ENCODE results near the gene CREB3L2. TPM values are rescaled to one million over a fixed set of nuclear protein-coding genes. Genes with fewer than 3 reads are reported as not detected.
A peak's percentile ranks its signal among the peaks of the same experiment; 100 is the strongest.

The CREB3L2 gene
- polyA plus RNA-seq, 3 donors: 6.9 to 12.9 (median 11.9) TPM

DNA sequence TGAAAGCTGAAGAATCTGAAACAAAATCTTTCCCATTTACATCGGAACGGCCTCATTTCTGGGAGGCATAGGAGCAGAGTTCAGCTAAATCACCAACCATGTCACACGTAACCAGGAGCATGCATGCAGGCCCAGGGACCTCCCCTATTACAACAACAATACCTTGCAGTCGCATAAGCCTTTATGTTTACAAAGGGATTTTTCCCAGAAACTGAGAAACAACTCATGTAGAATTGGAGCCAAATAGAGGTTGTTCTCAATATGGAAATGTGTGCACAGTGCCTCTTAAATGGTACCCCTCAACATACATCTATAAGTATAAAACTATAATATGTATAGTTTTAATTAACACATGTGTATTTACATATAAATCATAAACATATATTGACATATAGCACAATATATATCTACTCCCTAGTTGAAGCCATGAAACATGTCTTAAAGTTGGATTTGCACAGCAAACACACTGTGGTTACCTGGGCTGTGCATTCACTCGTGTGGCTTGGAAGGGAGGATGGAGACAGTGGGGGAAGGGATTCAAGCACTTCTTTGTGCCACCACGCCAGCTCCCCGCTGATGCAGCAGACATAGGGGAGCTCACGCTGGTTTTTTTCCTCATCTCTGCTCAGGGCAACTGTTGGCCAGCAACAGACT lies 120.2 kb downstream of the CREB3L2 start:
- peaks cover 4 to 7% of the 10 kb centered on the region in 2 donors for H3K9me3 ChIP-seq (replicated peaks in 1 of 2; ENCODE audit: control insufficient read depth in 1 of 2, insufficient read depth in 1 of 2, low read length in 2 of 2)
- H3K36me3 Mint-ChIP-seq: peaks cover 90 to 95% of the 10 kb centered on the region in 2 donors
- no peak for TF ChIP-seq CTCF (IDR thresholded peaks at IDR 0.05)
- no peaks in the 10 kb centered on the region for H3K27me3 ChIP-seq (ENCODE audit: control insufficient read depth in 2 of 2, insufficient read depth in 2 of 2, low read length in 2 of 2)
- intact Hi-C loops (cut with micrococcal nuclease): no loop called here
- no peak overlapping the region for H3K27ac ChIP-seq (ENCODE audit: low read depth in 1 of 2, low read length in 2 of 2)
- H3K4me3 ChIP-seq (replicated peaks in 1 of 3; ENCODE audit: low read depth in 2 of 3, low read length in 3 of 3): no peak overlapping the region
- no peaks in the 10 kb centered on the region for H3K79me2 ChIP-seq (ENCODE audit: insufficient read depth, low read length)
- H3K4me2 ChIP-seq (replicated peaks; ENCODE audit: extremely low read depth, low read length, poor library complexity, severe bottlenecking): no peak overlapping the region
- H3K4me1 ChIP-seq (ENCODE audit: control insufficient read depth in 1 of 2, insufficient read depth in 2 of 2, low read length in 2 of 2): no peaks in the 10 kb centered on the region
- H3K27ac Mint-ChIP-seq: no peak overlapping the region
- H2AFZ ChIP-seq (ENCODE audit: insufficient read depth, low read depth, low read length, poor library complexity, severe bottlenecking): no peak overlapping the region
- DNase-seq: no peak
- peaks cover 83 to 100% of the 10 kb centered on the region in 2 donors for H3K36me3 ChIP-seq (replicated peaks in 1 of 2; ENCODE audit: control insufficient read depth in 1 of 2, insufficient read depth in 2 of 2, low read length in 2 of 2)
- H4K20me1 ChIP-seq (ENCODE audit: insufficient read depth, low read length): no peaks in the 10 kb centered on the region
- H3K9ac ChIP-seq (ENCODE audit: insufficient read depth, low read length, poor library complexity, severe bottlenecking): no peak overlapping the region
- no peaks in the 10 kb centered on the region for H3K27me3 Mint-ChIP-seq (ENCODE audit: low read depth in 3 of 3)
- H3K4me3 Mint-ChIP-seq: no peak overlapping the region
- H3K4me1 Mint-ChIP-seq: no peaks in the 10 kb centered on the region
- H3K9me3 Mint-ChIP-seq: peaks cover 0 to 8% (median 3%) of the 10 kb centered on the region in 7 donors
- WGBS (ENCODE audit: insufficient coverage): 96% methylated on average over 4 of the region's 8 CpGs

GRCh38 chr7:137880432-137880831 lies 121.5 kb downstream of the CREB3L2 start:
- H3K4me1 ChIP-seq (ENCODE audit: control insufficient read depth in 1 of 2, insufficient read depth in 2 of 2, low read length in 2 of 2): no peaks in the 10 kb centered on the region
- H3K4me3 ChIP-seq (replicated peaks in 1 of 3; ENCODE audit: low read depth in 2 of 3, low read length in 3 of 3): no peak overlapping the region
- Mint-ChIP-seq H3K9me3 (peaks cover 0 to 8% (median 3%) of the 10 kb centered on the region in 7 donors), H3K4me1 (no peaks in the 10 kb centered on the region), H3K27me3 (ENCODE audit: low read depth in 3 of 3) (no peaks in the 10 kb centered on the region), H3K4me3 (no peak overlapping the region), H3K36me3 (peaks cover 94% of the 10 kb centered on the region in 2 donors), H3K27ac (peak overlapping the region in 1 of 7 donors; percentile 24)
- H4K20me1 ChIP-seq (ENCODE audit: insufficient read depth, low read length): no peaks in the 10 kb centered on the region
- intact Hi-C loops (cut with micrococcal nuclease): no loop called here
- H3K27ac ChIP-seq (ENCODE audit: low read depth in 1 of 2, low read length in 2 of 2): no peak overlapping the region
- no peak overlapping the region for H3K9ac ChIP-seq (ENCODE audit: insufficient read depth, low read length, poor library complexity, severe bottlenecking)
- no peak overlapping the region for H3K4me2 ChIP-seq (replicated peaks; ENCODE audit: extremely low read depth, low read length, poor library complexity, severe bottlenecking)
- no peaks in the 10 kb centered on the region for H3K27me3 ChIP-seq (ENCODE audit: control insufficient read depth in 2 of 2, insufficient read depth in 2 of 2, low read length in 2 of 2)
- no peak for TF ChIP-seq CTCF (IDR thresholded peaks at IDR 0.05)
- H3K79me2 ChIP-seq (ENCODE audit: insufficient read depth, low read length): no peaks in the 10 kb centered on the region
- H3K9me3 ChIP-seq (replicated peaks in 1 of 2; ENCODE audit: control insufficient read depth in 1 of 2, insufficient read depth in 1 of 2, low read length in 2 of 2): peaks cover 4 to 7% of the 10 kb centered on the region in 2 donors
- no peak overlapping the region for H2AFZ ChIP-seq (ENCODE audit: insufficient read depth, low read depth, low read length, poor library complexity, severe bottlenecking)
- no peak for DNase-seq
- 69% methylated on average over 5 of the region's 5 CpGs for WGBS (ENCODE audit: insufficient coverage)
- H3K36me3 ChIP-seq (replicated peaks in 1 of 2; ENCODE audit: control insufficient read depth in 1 of 2, insufficient read depth in 2 of 2, low read length in 2 of 2): peaks cover 86 to 100% of the 10 kb centered on the region in 2 donors

All from CD14-positive monocyte (primary cell).